K562 (cell line): ENCODE results near the gene MC4R. TPM values are rescaled to one million over a fixed set of nuclear protein-coding genes. Genes with fewer than 3 reads are reported as not detected.

Source experiments
- ATAC-seq: fragments of 200-7000 bp; cut with Tn5 transposase; 3 replicates; pipeline ENCODE4 v1.9.1; 2020; ENCODE audit warnings: moderate library complexity
- BruUV-seq: library from RNA; stranded (reverse); fragments of 400-500 nt; replicated peaks from 2 replicates; lab custom pipeline; 2021; lab: Mats Ljungman, UMichigan
- CTCF ChIA-PET: fragments of 300-600 bp; formaldehyde crosslinking; extraction: SDS; loops from one replicate; lab custom pipeline; 2021; ENCODE audit warnings: low intra/inter-chr PET ratio; lab: Yijun Ruan, JAX
- POLR2A ChIA-PET: fragments of 300-600, 350-650 bp; sonication (Branson Sonifier 250); formaldehyde crosslinking; extraction: SDS; loops from one replicate; lab custom pipeline; 2021; ENCODE audit warnings: antibody characterized with exemption, inconsistent platforms; lab: Yijun Ruan, JAX
- DNase-seq, 4 experiments: peaks; one replicate each; pipeline versions ENCODE4 v3.0.0 to v3.0.0-alpha.2; 2011 to 2018; ENCODE audit warnings: low spot score in 3 of 4, mixed read lengths in 3 of 4; ENCODE audit errors: extremely low read depth in 1 of 4
- FAIRE-seq: peaks from 2 replicates; lab custom pipeline; 2011; peaks lifted over from hg19 to GRCh38; lab: Jason Lieb, UNC
- H2AFZ ChIP-seq: 2 replicates; pipeline ENCODE4 v1.6.0; 2011; ENCODE audit warnings: low read depth, low read length, control low read depth, inconsistent platforms
- H3K27ac ChIP-seq: fragments of 200-600 bp; 3 replicates; pipeline ENCODE4 v1.8.0; 2011; ENCODE audit warnings: low read depth, mild to moderate bottlenecking, control low read depth, inconsistent platforms, low read length, moderate library complexity, mixed read lengths; ENCODE audit errors: extremely low read depth
- H3K27me3 ChIP-seq, 2 experiments: fragments of 300-600 bp in 1 of 2; 2 replicates in 1 of 2; 3 replicates in 1 of 2; pipeline versions ENCODE4 v1.6.0 to v1.8.0; 2011; ENCODE audit warnings: inconsistent platforms in 2 of 2, low read length in 2 of 2, mild to moderate bottlenecking in 1 of 2, mixed read lengths in 1 of 2, moderate library complexity in 1 of 2; ENCODE audit not compliant: control insufficient read depth in 2 of 2, insufficient read depth in 2 of 2
- H3K36me3 ChIP-seq: fragments of 300-600 bp; 3 replicates; pipeline ENCODE4 v1.8.0; 2011; ENCODE audit warnings: mild to moderate bottlenecking, low read length, inconsistent platforms; ENCODE audit not compliant: control insufficient read depth, insufficient read depth
- H3K4me1 ChIP-seq, 2 experiments: fragments of 200-600 bp in 1 of 2; replicated peaks in 1 of 2; 2 replicates in 1 of 2; 3 replicates in 1 of 2; pipeline versions ENCODE4 v1.5.1 to v1.8.0; 2011; ENCODE audit warnings: inconsistent platforms in 2 of 2, low read length in 2 of 2, mild to moderate bottlenecking in 1 of 2, mixed read lengths in 1 of 2, moderate library complexity in 1 of 2; ENCODE audit not compliant: control insufficient read depth in 2 of 2, insufficient read depth in 2 of 2
- H3K4me2 ChIP-seq: 2 replicates; pipeline ENCODE4 v1.6.1; 2011; ENCODE audit warnings: low read length, control low read depth, inconsistent platforms, mixed read lengths; ENCODE audit not compliant: insufficient read depth
- H3K4me3 ChIP-seq: fragments of 200-600 bp; sonication (generic), shearing (Covaris generic); 2 replicates; pipeline ENCODE4 v1.5.1; 2016; ENCODE audit warnings: control low read depth, inconsistent platforms
- H3K79me2 ChIP-seq: fragments of 200-600 bp; 3 replicates; pipeline ENCODE4 v1.8.0; 2011; ENCODE audit warnings: low read length, inconsistent platforms; ENCODE audit not compliant: control insufficient read depth, insufficient read depth
- H3K9ac ChIP-seq, 2 experiments: 2 replicates each; pipeline versions ENCODE4 v1.6.0 to v1.6.1; 2011; ENCODE audit warnings: low read depth in 2 of 2, low read length in 2 of 2, control low read depth in 1 of 2, inconsistent platforms in 1 of 2, mild to moderate bottlenecking in 1 of 2, mixed read lengths in 1 of 2; ENCODE audit not compliant: insufficient read depth in 1 of 2
- H3K9me1 ChIP-seq: one replicate; pipeline ENCODE4 v1.6.0; 2011; ENCODE audit warnings: inconsistent platforms, mild to moderate bottlenecking, low read length, moderate library complexity; ENCODE audit not compliant: control insufficient read depth, insufficient read depth
- H3K9me3 ChIP-seq: replicated peaks from 2 replicates; pipeline ENCODE4 v1.5.1; 2011; ENCODE audit warnings: low read depth, low read length, inconsistent platforms; ENCODE audit not compliant: control insufficient read depth, insufficient read depth
- H4K20me1 ChIP-seq: replicated peaks from 2 replicates; pipeline ENCODE4 v1.6.1; 2011; ENCODE audit warnings: low read length, inconsistent platforms, mixed read lengths; ENCODE audit not compliant: control insufficient read depth, insufficient read depth
- DACH1 ChIP-seq: fragments of 450-650 bp; IDR thresholded peaks from 2 replicates; pipeline ENCODE4 v1.6.1; 2018; ENCODE audit not compliant: partially characterized antibody
- L3MBTL2 ChIP-seq: fragments of 450-650 bp; IDR thresholded peaks from 2 replicates; pipeline ENCODE4 v1.6.1; 2016; ENCODE audit warnings: mild to moderate bottlenecking, moderate library complexity
- NCOA1 ChIP-seq: fragments of 450-650 bp; IDR thresholded peaks from 2 replicates; pipeline ENCODE4 v1.6.1; 2016; ENCODE audit warnings: low read depth
- NFIC ChIP-seq: fragments of 450-650 bp; IDR thresholded peaks from 2 replicates; pipeline ENCODE4 v1.6.1; 2017; ENCODE audit warnings: mild to moderate bottlenecking, inconsistent platforms
- NONO ChIP-seq, 2 experiments: fragments of 200-400 bp in 1 of 2; fragments of 450-650 bp in 1 of 2; formaldehyde crosslinking in 1 of 2; IDR thresholded peaks; 2 replicates each; pipeline ENCODE4 v1.6.1; 2017; ENCODE audit warnings: low read depth in 2 of 2, mild to moderate bottlenecking in 2 of 2, moderate library complexity in 2 of 2, low read length in 1 of 2
- RERE ChIP-seq: sonication (generic); formaldehyde crosslinking; IDR thresholded peaks from 2 replicates; pipeline ENCODE4 v1.8.0; 2023; ENCODE audit warnings: missing genetic modification reagents, mild to moderate bottlenecking, borderline replicate concordance
- TCF3 ChIP-seq: sonication (generic); formaldehyde crosslinking; IDR thresholded peaks from 2 replicates; pipeline ENCODE4 v1.4.0; 2020; ENCODE audit warnings: mild to moderate bottlenecking, missing genetic modification reagents
- ZBTB12 ChIP-seq: fragments of 250-450 bp; sonication (Bioruptor Pico); IDR thresholded peaks from 2 replicates; pipeline ENCODE4 v1.4.0; 2020
- ZNF583 ChIP-seq: fragments of 250-450 bp; sonication (Bioruptor Pico); IDR thresholded peaks from 2 replicates; pipeline ENCODE4 v1.4.0; 2020
- ZNF717 ChIP-seq: fragments of 250-450 bp; sonication (Bioruptor Pico); IDR thresholded peaks from 2 replicates; pipeline ENCODE4 v1.5.0; 2021
- WGBS: fragments of 100-300 bp; shearing (Covaris generic); methylation state at CpG from one replicate; pipeline ENCODE4 v1.1.6; 2016; ENCODE audit warnings: low coverage, mixed read lengths; ENCODE audit not compliant: insufficient coverage; ENCODE audit errors: missing lambda C conversion rate; 5-methylcytosine and 5-hydroxymethylcytosine counted together
- in situ Hi-C: fragments of 300-500 bp; cut with MboI; formaldehyde crosslinking; loops from 4 replicates; pipeline ENCODE4 v1.15.0; 2018; ENCODE audit warnings: inconsistent platforms, mixed read lengths
- intact Hi-C: fragments of 100-400 bp; cut with micrococcal nuclease; formaldehyde crosslinking; loops from 2 replicates; pipeline ENCODE4 v1.14.2; 2022
- polyA plus RNA-seq, 8 experiments: library from polyadenylated mRNA; depleted of rRNA in 4 of 8; stranded (reverse) in 5 of 8; unstranded in 3 of 8; fragments of >200 nt; fragmentation: Nextera tagmentation in 2 of 8; fragmentation: Illumina TruSeq in 1 of 8; extraction: Ambion mirVana in 2 of 8; extraction: Trizol in 1 of 8; gene quantifications; 2 replicates each; pipeline versions ENCODE4 v1.2.1 to v1.2.3, GENCODE V29; 2011 to 2014; ENCODE audit warnings: inconsistent platforms in 1 of 8, missing spikeins in 1 of 8
- total RNA-seq, 7 experiments: library from RNA; depleted of rRNA in 6 of 7; stranded (reverse); fragments of >200 nt in 6 of 7; fragmentation: Illumina TruSeq in 2 of 7; extraction: Trizol in 2 of 7; gene quantifications; 2 replicates each; pipeline versions ENCODE4 v1.2.1 to v1.2.3, GENCODE V29; 2011 to 2021; ENCODE audit warnings: low replicate concordance in 1 of 7

The MC4R gene
- total and polyA plus RNA-seq, 9 of the 15 experiments (the other 6 are each of a cell fraction or from before 2014, with no cell fraction given): not detected

GRCh38 chr18:60383893-60384292 is 11.3 kb upstream of the MC4R start:
- DNase-seq: no peak
- Histone ChIP-seq H2AFZ (no peak overlapping the region), H3K79me2 (no peaks in the 10 kb centered on the region), H3K9me3 (no peaks in the 10 kb centered on the region), H3K9ac (no peak overlapping the region), H3K27me3 (no peaks in the 10 kb centered on the region), H3K9me1 (no peaks in the 10 kb centered on the region), H3K4me1 (no peaks in the 10 kb centered on the region), H4K20me1 (no peaks in the 10 kb centered on the region), H3K4me3 (no peak overlapping the region), H3K36me3 (no peaks in the 10 kb centered on the region), H3K4me2 (no peak overlapping the region), H3K27ac (no peak overlapping the region)
- in situ Hi-C loops (no loop called here), intact Hi-C loops (no loop called here)
- POLR2A ChIA-PET: no interaction called here
- ATAC-seq: no peak
- WGBS: 0% methylated on average over 2 of the region's 2 CpGs
- TF ChIP-seq DACH1: no peak
- no TSS peak for BruUV-seq
- no peak for FAIRE-seq
- CTCF ChIA-PET: no interaction called here

- intact Hi-C loops (no loop called here), in situ Hi-C loops (no loop called here)
- FAIRE-seq: no peak
- no TSS peak for BruUV-seq
- no peak overlapping the region for H2AFZ ChIP-seq
- H3K4me3 ChIP-seq: no peak overlapping the region
- no peak overlapping the region for H3K4me2 ChIP-seq
- ATAC-seq: no peak
- H3K27ac ChIP-seq: no peak overlapping the region
- no peaks in the 10 kb centered on the region for H3K9me1 ChIP-seq
- DNase-seq: no peak
- CTCF ChIA-PET: no interaction called here
- 0% methylated on average over 2 of the region's 2 CpGs for WGBS
- no peaks in the 10 kb centered on the region for H3K27me3 ChIP-seq
- POLR2A ChIA-PET: no interaction called here
- H3K36me3 ChIP-seq: no peaks in the 10 kb centered on the region
- no peak overlapping the region for H3K9ac ChIP-seq
- H3K79me2 ChIP-seq: no peaks in the 10 kb centered on the region
- H3K9me3 ChIP-seq: no peaks in the 10 kb centered on the region
- no peaks in the 10 kb centered on the region for H4K20me1 ChIP-seq
- no peaks in the 10 kb centered on the region for H3K4me1 ChIP-seq
- TF ChIP-seq RERE (CRISPR knock-in tag) (no peak), NCOA1 (no peak), L3MBTL2 (no peak), ZBTB12 (CRISPR knock-in tag) (no peak), TCF3 (CRISPR knock-in tag) (no peak), ZNF717 (CRISPR knock-in tag) (no peak), NONO (IDR thresholded peaks at IDR 0.05; ENCODE audit: low read depth in 2 of 2, low read length in 1 of 2) (no peak), NFIC (no peak), ZNF583 (CRISPR knock-in tag) (no peak)
Measured at GRCh38 chr18:60377778-60378469, 5.3 kb upstream of the MC4R start.
